Measurements from ENCODE around the gene PGA5. TPM values are rescaled to one million over a fixed set of nuclear protein-coding genes. Genes with fewer than 3 reads are reported as not detected.
"Not testable (repeated sequence)": the region's sequence is repeated elsewhere in the genome, so short reads cannot be mapped to it uniquely, and the experiment has no call there.

The PGA5 gene
- polyA plus RNA-seq, 1 experiment, result 2.1 TPM

- CTCF ChIA-PET; H3K27ac ChIP-seq (ENCODE audit: low read depth, low read length); H3K27me3 ChIP-seq (ENCODE audit: control insufficient read depth, insufficient read depth, low read length); POLR2A ChIA-PET; H3K9me3 ChIP-seq (ENCODE audit: control insufficient read depth, insufficient read depth, low read length); DNase-seq (ENCODE audit: low read depth, low spot score); H3K4me3 ChIP-seq (ENCODE audit: low read depth, low read length): not testable (repeated sequence)
Measured at GRCh38 chr11:61237130-61237529, 3.8 kb upstream of the PGA5 start.

- H3K27me3 ChIP-seq (ENCODE audit: control insufficient read depth, insufficient read depth, low read length); H3K9me3 ChIP-seq (ENCODE audit: control insufficient read depth, insufficient read depth, low read length); H3K27ac ChIP-seq (ENCODE audit: low read depth, low read length); H3K4me3 ChIP-seq (ENCODE audit: low read depth, low read length); POLR2A ChIA-PET; CTCF ChIA-PET; DNase-seq (ENCODE audit: low read depth, low spot score): not testable (repeated sequence)
Measured at GRCh38 chr11:61240288-61240687, 687 bp upstream of the PGA5 start.

GRCh38 chr11:61241526-61241925 is 551 bp downstream of the PGA5 start:
- POLR2A ChIA-PET; DNase-seq (ENCODE audit: low read depth, low spot score); H3K9me3 ChIP-seq (ENCODE audit: control insufficient read depth, insufficient read depth, low read length); H3K27ac ChIP-seq (ENCODE audit: low read depth, low read length); H3K27me3 ChIP-seq (ENCODE audit: control insufficient read depth, insufficient read depth, low read length); CTCF ChIA-PET; H3K4me3 ChIP-seq (ENCODE audit: low read depth, low read length): not testable (repeated sequence)

GRCh38 chr11:61245284-61245964 is 4.4 kb downstream of the PGA5 start:
- H3K9me3 ChIP-seq (ENCODE audit: control insufficient read depth, insufficient read depth, low read length); CTCF ChIA-PET; POLR2A ChIA-PET; H3K27ac ChIP-seq (ENCODE audit: low read depth, low read length); H3K4me3 ChIP-seq (ENCODE audit: low read depth, low read length); H3K27me3 ChIP-seq (ENCODE audit: control insufficient read depth, insufficient read depth, low read length); DNase-seq (ENCODE audit: low read depth, low spot score): not testable (repeated sequence)

- DNase-seq (ENCODE audit: low read depth, low spot score); CTCF ChIA-PET; H3K4me3 ChIP-seq (ENCODE audit: low read depth, low read length); H3K27ac ChIP-seq (ENCODE audit: low read depth, low read length); POLR2A ChIA-PET; H3K9me3 ChIP-seq (ENCODE audit: control insufficient read depth, insufficient read depth, low read length): not testable (repeated sequence)
- peaks cover 11% of the 10 kb centered on the region for H3K27me3 ChIP-seq (ENCODE audit: control insufficient read depth, insufficient read depth, low read length)
Measured at GRCh38 chr11:61248071-61248470, 7.1 kb downstream of the PGA5 start.

GRCh38 chr11:61249201-61249600 is 8.2 kb downstream of the PGA5 start:
- H3K27ac ChIP-seq (ENCODE audit: low read depth, low read length); H3K9me3 ChIP-seq (ENCODE audit: control insufficient read depth, insufficient read depth, low read length); CTCF ChIA-PET; DNase-seq (ENCODE audit: low read depth, low spot score); POLR2A ChIA-PET; H3K4me3 ChIP-seq (ENCODE audit: low read depth, low read length): not testable (repeated sequence)
- H3K27me3 ChIP-seq (ENCODE audit: control insufficient read depth, insufficient read depth, low read length), result peaks cover 11% of the 10 kb centered on the region

- POLR2A ChIA-PET; H3K27ac ChIP-seq (ENCODE audit: low read depth, low read length); H3K9me3 ChIP-seq (ENCODE audit: control insufficient read depth, insufficient read depth, low read length); DNase-seq (ENCODE audit: low read depth, low spot score); H3K4me3 ChIP-seq (ENCODE audit: low read depth, low read length): not testable (repeated sequence)
- CTCF ChIA-PET, result interaction anchor here (0.6 to 1.9 kb wide), 5 partner anchors 9 to 141 kb away, joined by 3 to 5 read pairs (median 4); partner anchors contain the start of genes TMEM216 and VWCE
- peaks cover 11% of the 10 kb centered on the region for H3K27me3 ChIP-seq (ENCODE audit: control insufficient read depth, insufficient read depth, low read length)
Measured at GRCh38 chr11:61250796-61251765, 10.1 kb downstream of the PGA5 start.

GRCh38 chr11:61252332-61252731 is 11.4 kb downstream of the PGA5 start:
- DNase-seq (ENCODE audit: low read depth, low spot score); H3K4me3 ChIP-seq (ENCODE audit: low read depth, low read length); H3K27ac ChIP-seq (ENCODE audit: low read depth, low read length); H3K9me3 ChIP-seq (ENCODE audit: control insufficient read depth, insufficient read depth, low read length): not testable (repeated sequence)
- CTCF ChIA-PET, result interaction anchor here (0.6 to 1.9 kb wide), 4 partner anchors 43 to 140 kb away, joined by 3 to 5 read pairs (median 4); partner anchors contain the start of genes TMEM216 and VWCE
- POLR2A ChIA-PET, result interaction anchor here (0.6 kb wide), 1 partner anchor 130 kb away, joined by 3 read pairs; no protein-coding TSS in a partner anchor
- peaks cover 11% of the 10 kb centered on the region for H3K27me3 ChIP-seq (ENCODE audit: control insufficient read depth, insufficient read depth, low read length)
